IMR-90 (cell line): ENCODE data around the gene DDX27. TPM values are rescaled to one million over a fixed set of nuclear protein-coding genes. Genes with fewer than 3 reads are reported as not detected.

Source experiments
- ATAC-seq: fragments of 200-7000 bp; cut with Tn5 transposase; 2 replicates; pipeline ENCODE4 v1.9.1; 2020; ENCODE audit warnings: low read depth, mild to moderate bottlenecking, moderate library complexity
- BruUV-seq: library from RNA; stranded (reverse); fragments of 400-500 nt; replicated peaks from 2 replicates; lab custom pipeline; 2021; lab: Mats Ljungman, UMichigan
- CTCF ChIA-PET: fragments of 300-600 bp; formaldehyde crosslinking; extraction: SDS; loops from one replicate; lab custom pipeline; 2021; ENCODE audit warnings: antibody characterized with exemption; lab: Yijun Ruan, JAX
- POLR2A ChIA-PET: fragments of 300-600 bp; sonication (Branson Sonifier 250); formaldehyde crosslinking; loops from one replicate; lab custom pipeline; 2022; ENCODE audit warnings: antibody characterized with exemption; ENCODE audit not compliant: unreplicated experiment; lab: Charles Lee
- DNase-seq: peaks from one replicate; pipeline ENCODE4 v3.0.0; 2013
- H2AFZ ChIP-seq: replicated peaks from 2 replicates; pipeline ENCODE3; 2013; ENCODE audit warnings: low read length, mild to moderate bottlenecking; ENCODE audit not compliant: poor library complexity
- H2AK5ac ChIP-seq: 2 replicates; pipeline ENCODE4 v1.6.1; 2013; ENCODE audit warnings: low read depth, low read length, inconsistent platforms
- H2AK9ac ChIP-seq: replicated peaks from 2 replicates; pipeline ENCODE3; 2013; ENCODE audit warnings: mild to moderate bottlenecking, low read depth, low read length, moderate library complexity; ENCODE audit not compliant: poor library complexity
- H2BK120ac ChIP-seq: 2 replicates; pipeline ENCODE4 v1.6.1; 2013; ENCODE audit warnings: low read depth, low read length, inconsistent platforms
- H2BK15ac ChIP-seq: 3 replicates; pipeline ENCODE4 v1.6.1; 2013; ENCODE audit warnings: low read depth, low read length, inconsistent platforms
- H2BK20ac ChIP-seq: 2 replicates; pipeline ENCODE4 v1.6.1; 2013; ENCODE audit warnings: low read depth, mild to moderate bottlenecking, inconsistent platforms, low read length, moderate library complexity
- H2BK5ac ChIP-seq: 2 replicates; pipeline ENCODE4 v1.6.1; 2013; ENCODE audit warnings: mild to moderate bottlenecking, low read depth, low read length, inconsistent platforms; ENCODE audit not compliant: poor library complexity, severe bottlenecking
- H3K14ac ChIP-seq: replicated peaks from 2 replicates; pipeline ENCODE4 v1.6.1; 2013; ENCODE audit warnings: low read depth, low read length, inconsistent platforms
- H3K18ac ChIP-seq: 2 replicates; pipeline ENCODE4 v1.6.1; 2013; ENCODE audit warnings: low read depth, low read length, control low read depth
- H3K23ac ChIP-seq: 2 replicates; pipeline ENCODE4 v1.6.1; 2013; ENCODE audit warnings: low read depth, low read length, inconsistent platforms
- H3K27ac ChIP-seq: 2 replicates; pipeline ENCODE4 v1.5.1; 2013; ENCODE audit warnings: mild to moderate bottlenecking, control low read depth, low read length; ENCODE audit not compliant: insufficient read depth
- H3K27me3 ChIP-seq: 2 replicates; pipeline ENCODE4 v1.6.1; 2013; ENCODE audit warnings: low read length; ENCODE audit not compliant: control insufficient read depth, insufficient read depth
- H3K36me3 ChIP-seq: 2 replicates; pipeline ENCODE4 v1.6.1; 2013; ENCODE audit warnings: low read length, mixed read lengths; ENCODE audit not compliant: control insufficient read depth, insufficient read depth
- H3K4ac ChIP-seq: 2 replicates; pipeline ENCODE4 v1.6.1; 2013; ENCODE audit warnings: low read depth, low read length, inconsistent platforms
- H3K4me1 ChIP-seq: 2 replicates; pipeline ENCODE4 v1.6.1; 2013; ENCODE audit warnings: low read length, mixed read lengths; ENCODE audit not compliant: control insufficient read depth, insufficient read depth
- H3K4me2 ChIP-seq: 2 replicates; pipeline ENCODE4 v1.6.1; 2013; ENCODE audit warnings: low read depth, mild to moderate bottlenecking, control low read depth, low read length, moderate library complexity
- H3K4me3 ChIP-seq: 2 replicates; pipeline ENCODE4 v1.5.1; 2013; ENCODE audit warnings: low read depth, mild to moderate bottlenecking, control low read depth, low read length, moderate library complexity; ENCODE audit not compliant: insufficient read depth
- H3K56ac ChIP-seq: 2 replicates; pipeline ENCODE4 v1.6.1; 2013; ENCODE audit warnings: low read length, inconsistent platforms; ENCODE audit not compliant: insufficient read depth; ENCODE audit errors: extremely low read depth
- H3K79me1 ChIP-seq, 2 experiments: 2 replicates each; pipeline ENCODE4 v1.6.1; 2013; ENCODE audit warnings: low read length in 2 of 2, inconsistent platforms in 1 of 2, low read depth in 1 of 2
- H3K9ac ChIP-seq: 2 replicates; pipeline ENCODE4 v1.6.1; 2013; ENCODE audit warnings: low read depth, low read length, control low read depth
- H3K9me1 ChIP-seq: 2 replicates; pipeline ENCODE4 v1.6.1; 2013; ENCODE audit warnings: low read length, inconsistent platforms; ENCODE audit not compliant: insufficient read depth
- H3K9me3 ChIP-seq: 2 replicates; pipeline ENCODE4 v1.6.1; 2013; ENCODE audit warnings: low read length; ENCODE audit not compliant: control insufficient read depth, insufficient read depth
- H4K20me1 ChIP-seq: 2 replicates; pipeline ENCODE4 v1.6.1; 2013; ENCODE audit warnings: low read length, inconsistent platforms; ENCODE audit not compliant: insufficient read depth
- H4K5ac ChIP-seq: 2 replicates; pipeline ENCODE4 v1.6.1; 2013; ENCODE audit warnings: mild to moderate bottlenecking, low read depth, low read length, control low read depth
- H4K8ac ChIP-seq, 2 experiments: 2 replicates each; pipeline ENCODE4 v1.6.1; 2013; ENCODE audit warnings: low read depth in 2 of 2, low read length in 2 of 2, control low read depth in 1 of 2, inconsistent platforms in 1 of 2
- H4K91ac ChIP-seq: 2 replicates; pipeline ENCODE4 v1.6.1; 2013; ENCODE audit warnings: low read depth, low read length, inconsistent platforms; ENCODE audit not compliant: insufficient read depth
- BHLHE40 ChIP-seq: fragments of 150-350 bp; IDR thresholded peaks from 2 replicates; pipeline ENCODE4 v1.6.1; 2016; ENCODE audit warnings: mild to moderate bottlenecking, low read depth, low read length
- CEBPB ChIP-seq: IDR thresholded peaks from 2 replicates; pipeline ENCODE4 v1.6.1; 2012; ENCODE audit warnings: low read depth, low read length, improper control_type of control experiment
- CHD1 ChIP-seq: IDR thresholded peaks from 2 replicates; pipeline ENCODE4 v1.6.1; 2012; ENCODE audit warnings: low read depth, low read length, improper control_type of control experiment
- ELK1 ChIP-seq: fragments of 150-350 bp; IDR thresholded peaks from 2 replicates; pipeline ENCODE4 v1.6.1; 2016; ENCODE audit warnings: low read depth, mild to moderate bottlenecking, low read length, moderate library complexity, borderline replicate concordance
- FOS ChIP-seq: fragments of 150-350 bp; IDR thresholded peaks from 2 replicates; pipeline ENCODE4 v1.6.1; 2016; ENCODE audit warnings: low read depth, low read length
- MAFK ChIP-seq: IDR thresholded peaks from 2 replicates; pipeline ENCODE4 v1.6.1; 2012; ENCODE audit warnings: low read depth, low read length, improper control_type of control experiment
- MAZ ChIP-seq: IDR thresholded peaks from 2 replicates; pipeline ENCODE4 v1.6.1; 2012; ENCODE audit warnings: low read depth, mild to moderate bottlenecking, low read length, improper control_type of control experiment, moderate library complexity, borderline replicate concordance
- MXI1 ChIP-seq: IDR thresholded peaks from 2 replicates; pipeline ENCODE4 v1.6.1; 2012; ENCODE audit warnings: low read depth, mild to moderate bottlenecking, low read length, moderate library complexity, borderline replicate concordance
- NFE2L2 ChIP-seq: fragments of 150-350 bp; IDR thresholded peaks from 2 replicates; pipeline ENCODE4 v1.6.1; 2016; ENCODE audit warnings: low read depth, mild to moderate bottlenecking, low read length
- POLR2A ChIP-seq: IDR thresholded peaks from 2 replicates; pipeline ENCODE4 v1.6.1; 2012; ENCODE audit warnings: mild to moderate bottlenecking, low read depth, low read length
- RAD21 ChIP-seq: IDR thresholded peaks from 2 replicates; pipeline ENCODE4 v1.6.1; 2012; ENCODE audit warnings: low read length, improper control_type of control experiment
- RCOR1 ChIP-seq: IDR thresholded peaks from 2 replicates; pipeline ENCODE4 v1.6.1; 2012; ENCODE audit warnings: mild to moderate bottlenecking, low read length, improper control_type of control experiment; ENCODE audit not compliant: insufficient replicate concordance
- RFX5 ChIP-seq: IDR thresholded peaks from 2 replicates; pipeline ENCODE4 v1.8.0; 2012; ENCODE audit warnings: low read depth, mild to moderate bottlenecking, low read length, moderate library complexity
- SMC3 ChIP-seq: fragments of 150-350 bp; IDR thresholded peaks from 2 replicates; pipeline ENCODE4 v1.6.1; 2016; ENCODE audit warnings: low read depth, mild to moderate bottlenecking, antibody characterized with exemption, low read length, moderate library complexity
- USF2 ChIP-seq: fragments of 150-350 bp; IDR thresholded peaks from 2 replicates; pipeline ENCODE4 v1.6.1; 2017; ENCODE audit warnings: mild to moderate bottlenecking, antibody characterized with exemption, low read length, low read depth
- WGBS, 2 experiments: methylation state at CpG; one replicate each; pipeline versions ENCODE4 v1.1.5 to v1.1.7; 2013; ENCODE audit warnings: missing lambda C conversion rate in 2 of 2; ENCODE audit not compliant: insufficient read length in 1 of 2; ENCODE audit errors: extremely low coverage in 2 of 2; 5-methylcytosine and 5-hydroxymethylcytosine counted together
- dilution Hi-C: fragments of 300-500 bp; cut with HindIII; formaldehyde crosslinking; loops from one replicate; pipeline ENCODE4 v1.14.3; 2018; ENCODE audit warnings: low sequenced_read_pairs; ENCODE audit not compliant: unreplicated experiment
- in situ Hi-C: fragments of 300-500 bp; cut with MboI; formaldehyde crosslinking; loops from 3 replicates; pipeline ENCODE4 v1.14.3; 2019; ENCODE audit warnings: low sequenced_read_pairs, inconsistent platforms, mixed read lengths
- intact Hi-C: fragments of 100-400 bp; cut with micrococcal nuclease; formaldehyde crosslinking; loops from 2 replicates; pipeline ENCODE4 v1.10.0; 2022
- polyA plus RNA-seq, 3 experiments: library from polyadenylated mRNA; depleted of rRNA; stranded (reverse); fragments of >200 nt; gene quantifications; 2 replicates each; pipeline ENCODE4 v1.2.3, GENCODE V29; 2012; ENCODE audit warnings: low replicate concordance in 1 of 3
- total RNA-seq: library from RNA; depleted of rRNA; stranded (reverse); fragments of >200 nt; gene quantifications from 2 replicates; pipeline ENCODE4 v1.2.3, GENCODE V29; 2012

The DDX27 gene
- total and polyA plus RNA-seq, 2 of the 4 experiments (the other 2 are of a cell fraction) = 33.2 to 36.7 TPM

- TF ChIP-seq CEBPB = no peak
- TF ChIP-seq POLR2A = no peak; the same call in 1 of the 2 replicates
- TF ChIP-seq NFE2L2 = no peak
- TF ChIP-seq BHLHE40 = no peak
- no peak for TF ChIP-seq RAD21
- no peak for TF ChIP-seq MXI1
- no peak for TF ChIP-seq RCOR1
- TF ChIP-seq RFX5 = no peak
- no peak for TF ChIP-seq ELK1
- TF ChIP-seq FOS = no peak
- no peak for TF ChIP-seq SMC3
- no peak for TF ChIP-seq CHD1
- TF ChIP-seq MAZ = no peak
- no peak for TF ChIP-seq MAFK
- no peak for TF ChIP-seq USF2
- Histone ChIP-seq H2BK5ac (no peak overlapping the region), H3K27me3 (no peaks in the 10 kb centered on the region), H3K4me1 (peaks cover 11% of the 10 kb centered on the region), H3K9ac (no peak overlapping the region), H4K91ac (no peak overlapping the region), H3K14ac (no peak overlapping the region), H3K56ac (no peak overlapping the region), H4K5ac (no peak overlapping the region), H3K79me1 (peaks cover 47 to 88% of the 10 kb centered on the region in 2 experiments), H2BK120ac (no peak overlapping the region), H3K27ac (no peak overlapping the region), H2BK20ac (no peak overlapping the region), H3K4ac (no peak overlapping the region), H3K4me3 (no peak overlapping the region), H3K9me1 (peaks cover 11% of the 10 kb centered on the region), H4K8ac (no peak overlapping the region), H4K20me1 (peaks cover 100% of the 10 kb centered on the region), H3K4me2 (no peak overlapping the region), H3K9me3 (peaks cover 27% of the 10 kb centered on the region), H3K36me3 (peaks cover 95% of the 10 kb centered on the region), H2AK5ac (no peak overlapping the region), H2AFZ (no peak overlapping the region), H3K23ac (no peak overlapping the region), H3K18ac (no peak overlapping the region), H2AK9ac (no peak overlapping the region), H2BK15ac (no peak overlapping the region)
- ChIA-PET CTCF (no interaction called here), POLR2A (no interaction called here)
- BruUV-seq = no TSS peak
- intact Hi-C loops = no loop called here
- in situ Hi-C loops = no loop called here
- dilution Hi-C loops = no loop called here
- DNase-seq (no peak), ATAC-seq (no peak)
- WGBS, 2 experiments = no CpG with 5 or more reads among the region's 5 CpGs
Measured at GRCh38 chr20:49284818-49285217, 65.6 kb downstream of the DDX27 start.
